Tibial artery (tissue), 4 donors: ENCODE results near the gene GALNT17.
"Not testable (repeated sequence)": the region's sequence is repeated elsewhere in the genome, so short reads cannot be mapped to it uniquely, and the experiment has no call there.

Experiments used
- DNase-seq, 2 donors: peaks; one replicate each; pipeline ENCODE4 v3.0.0-alpha.2; 2019
- H3K27ac ChIP-seq, 2 donors: fragments of 200-600 bp; sonication (generic) in 1 of 2; 1 replicate in 1 of 2; 2 replicates in 1 of 2; pipeline ENCODE4 v1.5.1; 2018 to 2019; ENCODE audit warnings: mild to moderate bottlenecking in 1 of 2
- H3K27me3 ChIP-seq, 2 donors: fragments of 200-600 bp; sonication (generic) in 1 of 2; one replicate each; pipeline versions ENCODE4 v1.5.1 to v1.6.0; 2016 to 2019
- H3K36me3 ChIP-seq, 3 donors: fragments of 200-600 bp; sonication (generic) in 2 of 3; one replicate each; pipeline ENCODE4 v1.5.1; 2016 to 2019; ENCODE audit warnings: mild to moderate bottlenecking in 2 of 3
- H3K4me1 ChIP-seq, 4 donors: fragments of 200-600 bp; sonication (generic) in 2 of 4; 1 replicate in 3 of 4; 2 replicates in 1 of 4; pipeline ENCODE4 v1.5.1; 2016 to 2019
- H3K4me3 ChIP-seq, 2 donors: fragments of 200-600 bp; sonication (generic) in 1 of 2; 1 replicate in 1 of 2; 2 replicates in 1 of 2; pipeline ENCODE4 v1.5.1; 2018 to 2019; ENCODE audit warnings: mild to moderate bottlenecking in 2 of 2
- H3K9me3 ChIP-seq, 3 donors: fragments of 200-600 bp; sonication (generic) in 1 of 3; one replicate each; pipeline ENCODE4 v1.5.1; 2016 to 2019
- intact Hi-C: fragments of 100-400 bp; cut with DNase I; formaldehyde crosslinking; loops from one replicate; pipeline ENCODE4 v1.15.0; 2023; ENCODE audit warnings: low total_unique reads
- TF ChIP-seq, protein P1 (sequence below), 2 experiments: fragments of 200-600 bp in 1 of 2; fragments of 450-650 bp in 1 of 2; IDR thresholded peaks; one replicate each; pipeline ENCODE4 v1.5.1; 2017 to 2019; ENCODE audit warnings: antibody characterized with exemption in 2 of 2, mild to moderate bottlenecking in 1 of 2, moderate library complexity in 1 of 2

Gene GALNT17

DNA sequence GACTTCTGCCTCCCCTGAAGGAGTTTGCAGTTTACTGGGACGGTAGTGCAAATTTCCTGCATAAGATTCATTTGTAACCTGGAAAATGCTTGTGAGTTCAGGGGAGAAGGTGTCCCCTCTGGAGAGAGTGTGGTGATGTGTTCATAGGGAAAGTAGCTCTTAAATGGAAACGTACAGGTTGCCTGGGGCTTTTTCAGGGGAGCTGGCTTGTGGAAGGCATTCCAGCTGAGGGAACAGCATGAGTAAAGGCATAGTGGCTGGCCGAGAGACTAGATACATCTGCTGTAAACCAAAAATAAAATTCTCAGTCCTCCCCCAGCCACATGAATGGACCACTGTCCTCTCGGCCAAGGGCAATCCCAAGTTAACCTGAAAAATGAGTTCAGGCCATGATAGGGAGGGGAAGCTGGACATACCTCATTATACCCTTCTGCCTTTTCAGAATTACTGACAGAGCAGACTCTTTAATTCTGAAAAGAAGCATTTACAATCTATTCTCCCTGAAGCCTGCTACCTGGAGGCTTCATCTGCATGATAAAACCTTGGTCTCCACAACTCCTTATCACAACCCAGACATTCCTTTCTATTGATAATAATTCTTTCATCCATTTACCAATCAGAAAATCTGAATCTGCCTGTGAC, 123.7 kb downstream of the GALNT17 start:
- Histone ChIP-seq H3K36me3 (no peaks in the 10 kb centered on the region), H3K9me3 (no peaks in the 10 kb centered on the region), H3K4me3 (no peak overlapping the region), H3K4me1 (no peaks in the 10 kb centered on the region), H3K27me3 (no peaks in the 10 kb centered on the region), H3K27ac (no peak overlapping the region)
- intact Hi-C loops: no loop called here
- TF ChIP-seq, protein P1, sequence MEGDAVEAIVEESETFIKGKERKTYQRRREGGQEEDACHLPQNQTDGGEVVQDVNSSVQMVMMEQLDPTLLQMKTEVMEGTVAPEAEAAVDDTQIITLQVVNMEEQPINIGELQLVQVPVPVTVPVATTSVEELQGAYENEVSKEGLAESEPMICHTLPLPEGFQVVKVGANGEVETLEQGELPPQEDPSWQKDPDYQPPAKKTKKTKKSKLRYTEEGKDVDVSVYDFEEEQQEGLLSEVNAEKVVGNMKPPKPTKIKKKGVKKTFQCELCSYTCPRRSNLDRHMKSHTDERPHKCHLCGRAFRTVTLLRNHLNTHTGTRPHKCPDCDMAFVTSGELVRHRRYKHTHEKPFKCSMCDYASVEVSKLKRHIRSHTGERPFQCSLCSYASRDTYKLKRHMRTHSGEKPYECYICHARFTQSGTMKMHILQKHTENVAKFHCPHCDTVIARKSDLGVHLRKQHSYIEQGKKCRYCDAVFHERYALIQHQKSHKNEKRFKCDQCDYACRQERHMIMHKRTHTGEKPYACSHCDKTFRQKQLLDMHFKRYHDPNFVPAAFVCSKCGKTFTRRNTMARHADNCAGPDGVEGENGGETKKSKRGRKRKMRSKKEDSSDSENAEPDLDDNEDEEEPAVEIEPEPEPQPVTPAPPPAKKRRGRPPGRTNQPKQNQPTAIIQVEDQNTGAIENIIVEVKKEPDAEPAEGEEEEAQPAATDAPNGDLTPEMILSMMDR (IDR thresholded peaks at IDR 0.05): no peak
- no peak for DNase-seq

DNA sequence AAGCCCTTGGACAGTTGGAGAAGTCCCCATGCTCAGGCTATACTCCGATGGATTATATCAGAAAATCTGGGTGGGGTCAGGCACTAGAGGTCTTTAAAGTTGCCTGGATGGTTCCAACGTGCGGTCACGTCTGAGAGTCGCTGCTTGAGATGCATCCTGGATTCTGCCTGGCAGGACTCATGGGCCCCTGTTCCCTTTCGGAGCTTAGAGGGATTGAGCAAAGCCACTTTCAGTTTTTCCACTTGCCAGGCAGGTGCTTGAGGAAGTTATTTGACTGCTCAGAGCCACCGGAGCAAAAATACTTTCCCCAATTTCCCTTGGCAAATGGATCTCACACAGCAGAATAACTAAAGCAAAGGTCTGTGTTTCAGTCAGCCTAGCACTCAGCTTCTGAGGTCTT, 129.1 kb downstream of the GALNT17 start:
- DNase-seq: no peak
- H3K4me1 ChIP-seq: no peaks in the 10 kb centered on the region
- no peak overlapping the region for H3K4me3 ChIP-seq
- H3K9me3 ChIP-seq: peaks cover 0 to 8% (median 6%) of the 10 kb centered on the region in 3 donors
- intact Hi-C loops: no loop called here
- H3K27ac ChIP-seq: no peak overlapping the region
- no peaks in the 10 kb centered on the region for H3K36me3 ChIP-seq
- TF ChIP-seq, protein P1 (IDR thresholded peaks at IDR 0.05): no peak
- H3K27me3 ChIP-seq: no peaks in the 10 kb centered on the region

DNA sequence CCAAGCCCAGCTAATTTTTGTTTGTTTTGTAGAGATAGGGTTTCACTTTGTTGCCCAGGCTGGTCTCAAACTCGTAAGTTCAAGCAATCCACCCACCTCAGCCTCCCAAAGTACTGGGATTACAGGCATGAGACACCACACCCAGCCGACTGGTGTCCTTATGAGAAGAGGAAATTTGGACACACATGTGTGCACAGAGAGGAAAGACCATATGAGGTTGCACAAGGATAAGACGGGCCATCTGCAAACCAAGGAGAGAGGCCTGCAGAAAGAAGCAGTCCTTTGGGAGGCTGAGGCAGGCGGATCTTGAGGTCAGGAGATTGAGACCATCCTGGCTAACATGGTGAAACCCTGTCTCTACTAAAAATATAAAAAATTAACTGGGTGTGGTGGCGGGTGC, 130.9 kb downstream of the GALNT17 start:
- DNase-seq, H3K27me3 ChIP-seq, intact Hi-C loops, H3K4me3 ChIP-seq, H3K27ac ChIP-seq, H3K36me3 ChIP-seq, H3K9me3 ChIP-seq, H3K4me1 ChIP-seq: not testable (repeated sequence)

DNA sequence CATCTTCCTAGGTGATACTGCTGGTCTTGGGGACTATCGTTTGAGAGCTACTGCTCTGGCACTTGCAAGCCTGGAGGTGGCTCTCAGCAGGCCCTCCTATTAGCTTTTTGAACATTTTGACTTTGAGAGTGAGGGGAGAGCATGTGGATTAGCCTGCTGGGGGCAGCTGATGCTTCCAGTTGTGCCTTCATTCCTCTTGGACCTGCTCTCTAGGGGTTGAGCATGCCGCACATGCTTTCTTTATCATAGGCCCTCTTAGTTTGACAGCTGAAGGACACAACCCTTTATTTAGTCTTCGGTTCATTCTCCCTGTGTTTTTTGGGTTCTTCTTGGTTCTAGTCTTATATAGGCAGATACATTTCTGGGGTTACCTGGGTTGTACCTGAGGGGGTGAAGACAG, 132.1 kb downstream of the GALNT17 start:
- H3K36me3 ChIP-seq: no peaks in the 10 kb centered on the region
- H3K27ac ChIP-seq: no peak overlapping the region
- no peak for DNase-seq
- intact Hi-C loops: no loop called here
- TF ChIP-seq, protein P1 (IDR thresholded peaks at IDR 0.05): no peak
- peaks cover 0 to 5% (median 0%) of the 10 kb centered on the region in 4 donors for H3K4me1 ChIP-seq
- H3K9me3 ChIP-seq: peaks cover 0 to 9% (median 8%) of the 10 kb centered on the region in 3 donors
- H3K4me3 ChIP-seq: no peak overlapping the region
- no peaks in the 10 kb centered on the region for H3K27me3 ChIP-seq

DNA sequence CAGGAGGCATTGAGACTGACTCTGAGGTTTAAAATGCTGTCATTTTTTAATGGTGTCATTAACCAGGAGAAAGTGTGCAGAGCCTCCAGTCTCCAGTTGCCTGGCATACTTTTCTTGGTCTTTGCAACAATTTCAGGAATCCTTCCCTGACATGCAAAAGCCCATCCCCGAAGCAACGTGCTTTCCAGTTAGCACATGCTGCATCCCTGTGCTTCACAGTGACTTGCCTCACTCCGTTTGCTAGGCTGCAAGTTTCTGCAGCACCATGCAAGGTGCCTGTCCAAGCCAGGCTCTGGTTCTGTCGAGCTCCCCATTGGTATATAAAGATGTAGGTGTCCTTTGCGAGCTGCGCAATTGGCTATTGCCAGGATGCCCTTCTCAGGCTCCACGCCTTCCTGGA, 135.0 kb downstream of the GALNT17 start:
- intact Hi-C loops: no loop called here
- Histone ChIP-seq H3K4me3 (no peak overlapping the region), H3K36me3 (no peaks in the 10 kb centered on the region), H3K9me3 (peaks cover 0 to 9% (median 8%) of the 10 kb centered on the region in 3 donors), H3K4me1 (peaks cover 0 to 31% (median 7%) of the 10 kb centered on the region in 4 donors), H3K27ac (no peak overlapping the region), H3K27me3 (no peaks in the 10 kb centered on the region)
- TF ChIP-seq, protein P1 (IDR thresholded peaks at IDR 0.05): no peak
- no peak for DNase-seq

DNA sequence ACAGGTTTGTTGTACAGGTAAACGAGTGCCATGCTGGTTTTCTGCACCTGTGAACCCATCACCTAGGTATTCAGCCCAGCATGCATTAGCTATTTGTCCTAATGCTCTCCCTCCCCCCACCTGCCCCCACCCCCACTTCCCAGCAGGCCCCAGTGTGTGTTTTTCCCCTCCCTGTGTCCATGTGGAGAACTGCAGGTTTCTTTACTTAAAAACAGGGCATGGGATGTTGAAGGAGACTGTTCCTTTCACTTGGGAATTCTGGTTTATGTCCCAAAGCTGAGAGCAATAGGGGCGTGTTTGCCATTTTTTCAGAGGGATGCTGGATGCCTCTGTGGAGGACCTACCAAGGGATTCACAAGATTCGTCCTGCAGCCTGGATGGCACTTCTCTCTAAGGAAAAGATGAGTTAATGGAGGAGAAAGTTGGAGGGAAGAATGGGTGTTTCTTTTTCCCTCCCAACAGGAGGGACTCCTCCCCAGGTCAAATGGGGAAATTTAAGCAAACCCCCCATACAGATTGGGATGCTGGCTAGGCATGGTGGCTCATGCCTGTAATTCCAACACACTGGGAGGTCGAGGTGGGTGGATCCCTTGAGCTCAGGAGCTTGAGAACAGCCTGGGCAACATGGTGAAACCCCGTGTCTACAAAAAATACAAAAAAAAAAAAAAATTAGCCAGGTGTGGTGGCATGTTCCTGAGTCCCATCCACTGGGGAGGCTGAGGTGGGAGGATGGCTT, 136.0 kb downstream of the GALNT17 start:
- Histone ChIP-seq H3K4me3 (no peak overlapping the region), H3K27me3 (no peaks in the 10 kb centered on the region), H3K36me3 (no peaks in the 10 kb centered on the region), H3K9me3 (peaks cover 0 to 9% (median 8%) of the 10 kb centered on the region in 3 donors), H3K4me1 (peaks cover 0 to 39% (median 10%) of the 10 kb centered on the region in 4 donors), H3K27ac (no peak overlapping the region)
- intact Hi-C loops: no loop called here
- DNase-seq: no peak
- TF ChIP-seq, protein P1 (IDR thresholded peaks at IDR 0.05): no peak
